GM21825 (cell line): ENCODE data around the gene CIBAR2.

Experiments
- ATAC-seq: cut with Tn5 transposase; IDR thresholded peaks from one replicate; pipeline ENCODE4 v1.9.1; 2021; ENCODE audit warnings: mild to moderate bottlenecking, moderate library complexity; ENCODE audit not compliant: unreplicated experiment

CIBAR2 gene

GRCh38 chr16:85104147-85104546 lies 8.1 kb downstream of the CIBAR2 start:
- ATAC-seq = no peak

GRCh38 chr16:85103114-85104079 lies 8.9 kb downstream of the CIBAR2 start:
- no peak for ATAC-seq

DNA sequence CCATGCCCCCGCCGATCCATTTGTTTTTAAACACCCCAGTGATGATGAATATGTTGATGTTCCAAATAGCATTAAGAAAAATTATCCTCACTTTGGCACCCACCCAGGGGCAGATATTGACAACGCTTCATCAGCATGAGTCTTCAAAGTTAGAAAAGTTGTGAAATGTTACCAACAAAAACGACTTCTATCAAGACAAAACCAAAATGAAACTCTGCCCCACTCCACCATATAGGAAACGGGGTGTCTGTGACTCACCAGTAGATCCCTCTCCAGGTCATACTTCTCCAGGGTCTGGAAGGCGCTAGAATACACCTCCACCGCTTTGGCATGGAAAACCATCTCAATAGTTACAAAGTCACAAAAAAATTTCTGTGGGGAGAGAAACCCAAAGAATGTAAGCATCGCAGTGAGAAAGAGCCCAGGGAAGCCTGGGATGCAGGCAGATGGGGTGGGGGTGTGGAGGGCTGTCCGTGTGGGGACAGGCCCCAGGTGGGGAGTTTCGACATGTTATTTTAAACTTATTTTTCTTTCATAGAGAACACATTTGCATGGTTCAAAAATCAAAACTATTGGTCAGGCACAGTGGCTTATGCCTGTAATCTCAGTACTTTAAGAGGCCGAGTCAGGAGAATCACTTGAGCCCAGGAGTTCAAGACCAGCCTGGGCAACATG lies 10.2 kb downstream of the CIBAR2 start:
- ATAC-seq = no peak

DNA sequence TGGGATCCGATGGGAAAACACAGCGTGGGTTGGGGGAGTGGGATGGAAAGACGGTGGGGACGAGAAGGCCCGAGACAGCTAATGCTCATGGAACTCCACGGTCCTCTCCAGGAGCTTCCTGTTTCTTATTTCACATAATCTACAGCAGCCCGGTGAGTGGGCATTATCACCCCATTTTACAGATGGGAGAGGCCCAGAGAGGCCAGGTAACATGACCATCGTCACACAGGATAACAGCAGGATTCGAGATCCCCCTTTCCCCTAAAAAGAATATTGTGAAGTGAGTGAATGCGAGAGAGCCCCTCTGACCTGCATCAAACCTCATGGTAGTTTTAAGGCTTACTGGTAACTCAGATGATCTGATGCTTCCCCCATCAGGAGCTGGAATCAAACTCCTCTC lies 12.0 kb downstream of the CIBAR2 start:
- ATAC-seq = no peak

GRCh38 chr16:85098565-85098964 lies 13.7 kb downstream of the CIBAR2 start:
- no peak for ATAC-seq

- ATAC-seq = no peak
These were observed 15.4 kb downstream of the CIBAR2 start for GRCh38 chr16:85096921-85097320.

GRCh38 chr16:85094812-85095211 lies 17.5 kb downstream of the CIBAR2 start:
- no peak for ATAC-seq

DNA sequence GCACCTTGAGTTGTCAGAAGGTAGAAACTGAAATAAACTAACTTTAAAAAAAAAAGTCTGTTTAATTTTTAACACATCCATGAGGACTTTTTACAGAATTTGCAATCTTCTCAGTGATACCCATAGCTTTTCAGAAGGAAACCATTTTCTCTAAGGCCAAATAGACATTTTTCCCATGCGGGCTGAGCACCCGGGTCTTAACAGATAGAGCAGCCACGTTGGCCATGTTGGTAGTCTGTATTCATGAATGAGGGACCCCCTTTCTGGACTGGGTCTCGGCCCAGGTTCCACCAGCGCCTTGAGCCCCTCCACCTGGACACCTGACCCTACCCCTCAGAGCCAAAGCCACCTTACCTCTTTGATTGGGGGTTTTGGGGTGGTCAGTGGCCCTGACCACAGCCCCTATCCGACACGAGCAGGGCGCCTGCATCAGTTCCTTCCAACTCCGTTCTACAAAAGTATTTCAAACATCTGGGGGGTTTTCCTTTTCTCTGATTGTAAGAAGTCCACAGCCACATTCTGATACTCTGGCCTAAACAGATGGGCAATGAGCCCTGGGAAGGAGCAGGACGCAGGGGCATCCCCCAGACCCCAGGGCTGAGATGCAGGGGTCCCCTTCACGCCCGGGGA lies 18.0 kb downstream of the CIBAR2 start:
- no peak for ATAC-seq

DNA sequence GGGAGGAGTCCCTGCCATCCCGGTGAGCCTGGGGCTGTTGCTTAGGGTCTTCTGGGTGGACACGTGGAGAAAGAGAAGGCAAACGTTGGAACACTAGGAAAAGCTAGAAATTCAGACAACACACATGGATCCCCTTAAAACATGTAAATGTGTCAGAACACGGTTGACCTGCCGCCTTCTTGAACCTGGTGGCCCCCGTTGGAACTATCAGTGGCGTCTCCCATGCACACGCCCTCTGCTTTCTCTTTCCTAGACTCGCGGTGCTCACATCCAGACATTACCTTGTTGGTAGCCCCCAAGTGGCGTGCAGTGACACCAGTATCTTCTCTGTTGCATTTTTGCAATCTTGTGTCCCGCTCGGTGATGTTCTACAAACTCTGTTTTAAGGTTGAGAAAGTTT lies 18.6 kb downstream of the CIBAR2 start:
- ATAC-seq = no peak

- ATAC-seq = no peak
These were observed 19.4 kb downstream of the CIBAR2 start for GRCh38 chr16:85092851-85093250.

DNA sequence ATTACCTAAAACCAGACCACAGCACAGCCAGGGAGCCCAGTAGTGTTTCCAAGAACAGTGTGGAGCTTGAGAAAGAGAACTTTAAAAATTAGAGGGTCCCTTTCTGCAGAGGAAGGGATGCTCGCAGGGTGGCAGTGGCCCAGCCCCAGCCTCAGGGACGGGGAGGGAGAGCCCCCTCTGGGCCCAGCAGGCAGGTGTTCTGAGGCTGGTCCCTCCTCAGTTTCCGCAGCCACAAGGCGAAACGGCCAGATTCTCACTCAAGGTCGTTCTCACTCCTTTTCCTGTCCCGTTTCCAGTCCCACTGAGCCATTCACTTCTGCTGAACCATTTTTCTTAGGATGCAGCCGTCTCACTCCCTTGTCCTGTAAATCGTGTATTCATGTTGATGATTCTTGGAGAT lies 20.0 kb downstream of the CIBAR2 start:
- ATAC-seq = no peak

GRCh38 chr16:85091522-85091910 lies 20.8 kb downstream of the CIBAR2 start:
- ATAC-seq = no peak

DNA sequence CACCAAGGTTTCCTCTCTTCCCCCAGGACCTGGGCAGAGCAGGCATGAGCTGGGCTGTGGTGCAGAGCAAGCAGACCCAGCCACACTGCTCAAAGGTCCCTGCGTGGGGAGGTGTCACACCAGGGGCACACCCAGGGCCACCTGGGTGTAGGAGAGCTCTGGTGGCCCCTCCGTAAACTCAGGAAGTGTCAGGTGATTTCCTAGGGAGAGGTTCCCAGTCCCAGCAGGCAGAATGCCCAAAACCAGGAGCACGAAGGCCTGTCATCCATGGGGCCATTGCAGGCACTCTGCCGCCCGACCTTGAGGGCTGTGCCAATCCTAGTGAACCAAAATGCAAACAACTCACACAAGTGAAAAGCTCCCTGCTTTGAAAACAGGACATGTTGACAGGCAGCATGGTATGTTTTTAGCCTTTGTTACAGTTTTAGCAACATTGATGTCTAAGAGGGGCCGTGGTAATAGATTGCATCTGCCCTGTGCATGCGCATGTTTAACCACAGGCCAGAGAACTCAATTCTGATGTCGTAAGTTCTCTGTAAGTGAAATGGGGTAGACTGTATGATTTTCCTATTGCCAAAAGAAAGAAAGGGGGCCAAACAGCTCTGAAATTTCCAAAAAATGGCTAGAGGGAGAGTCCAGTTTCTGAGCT lies 21.3 kb downstream of the CIBAR2 start:
- ATAC-seq = no peak

DNA sequence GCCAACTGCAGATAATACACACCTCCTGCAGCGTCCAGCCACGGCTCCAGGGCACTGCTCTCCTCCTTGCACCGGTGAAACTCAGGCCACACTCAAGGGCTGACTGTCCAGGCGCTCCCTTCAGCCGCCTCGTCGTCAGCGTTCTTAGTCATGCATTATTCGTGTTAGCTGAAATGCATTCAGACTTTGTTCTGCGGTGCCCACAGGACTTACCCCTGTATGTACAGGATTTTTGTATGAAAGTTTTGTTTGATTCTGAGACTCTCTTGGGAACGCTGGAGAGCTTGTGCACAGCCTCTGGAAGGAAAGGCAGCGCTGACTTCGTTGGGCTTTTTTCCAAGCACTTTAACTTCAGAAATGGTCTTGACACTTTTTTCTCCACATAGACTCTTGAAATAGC lies 22.1 kb downstream of the CIBAR2 start:
- no peak for ATAC-seq

DNA sequence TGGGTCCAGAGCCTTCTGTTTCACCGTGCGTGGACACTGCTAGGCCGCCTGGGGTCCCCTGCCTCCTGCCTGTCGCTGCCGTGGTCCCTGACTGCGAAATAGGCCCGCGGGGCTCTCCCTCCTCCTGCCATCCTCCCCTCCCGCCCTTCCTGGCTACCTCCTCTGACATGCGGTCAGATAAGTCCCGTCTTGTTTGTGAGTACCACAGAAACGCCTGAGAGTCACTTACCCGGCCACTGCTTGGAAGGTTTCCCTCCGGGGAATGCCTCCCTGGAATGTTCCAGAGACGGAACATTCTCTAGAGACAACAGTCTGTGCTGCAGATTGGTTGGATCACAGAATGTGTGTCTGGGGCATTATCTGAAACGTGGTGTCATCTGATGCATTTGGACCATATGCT lies 22.7 kb downstream of the CIBAR2 start:
- no peak for ATAC-seq

GRCh38 chr16:85088570-85089199 lies 23.6 kb downstream of the CIBAR2 start:
- ATAC-seq = no peak

DNA sequence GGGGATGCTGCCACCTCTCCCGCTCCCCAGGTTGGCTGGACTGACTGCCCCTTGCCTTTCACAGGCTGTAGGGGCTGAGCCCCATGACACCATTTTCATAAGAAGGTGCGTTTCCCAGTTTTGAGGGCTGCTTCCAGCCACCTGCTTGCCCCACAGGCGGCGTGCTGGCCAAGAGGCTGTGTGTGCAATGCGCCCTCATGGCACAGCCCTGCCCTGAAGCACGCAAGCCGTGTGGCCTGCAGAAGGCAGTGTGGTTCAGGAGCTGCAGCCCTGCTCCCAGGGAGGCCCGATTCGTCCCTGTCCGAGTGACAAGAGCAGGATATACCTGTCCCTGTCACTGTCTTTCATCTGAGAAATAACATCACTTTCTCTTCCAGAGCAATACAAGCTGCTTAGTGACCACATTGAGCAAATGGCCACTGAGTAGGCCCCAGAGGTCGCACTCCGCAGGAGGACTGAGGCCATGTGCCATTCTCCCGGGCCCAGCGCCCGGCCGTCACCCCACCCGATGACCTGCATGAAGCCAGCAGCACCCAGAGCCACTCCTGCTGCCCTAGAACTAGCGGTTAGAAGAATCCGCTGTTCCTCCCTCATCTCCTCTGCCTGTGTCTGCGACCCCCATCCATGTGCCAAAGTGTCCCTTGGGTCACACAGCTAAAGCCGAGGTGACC lies 24.2 kb downstream of the CIBAR2 start:
- ATAC-seq = no peak

DNA sequence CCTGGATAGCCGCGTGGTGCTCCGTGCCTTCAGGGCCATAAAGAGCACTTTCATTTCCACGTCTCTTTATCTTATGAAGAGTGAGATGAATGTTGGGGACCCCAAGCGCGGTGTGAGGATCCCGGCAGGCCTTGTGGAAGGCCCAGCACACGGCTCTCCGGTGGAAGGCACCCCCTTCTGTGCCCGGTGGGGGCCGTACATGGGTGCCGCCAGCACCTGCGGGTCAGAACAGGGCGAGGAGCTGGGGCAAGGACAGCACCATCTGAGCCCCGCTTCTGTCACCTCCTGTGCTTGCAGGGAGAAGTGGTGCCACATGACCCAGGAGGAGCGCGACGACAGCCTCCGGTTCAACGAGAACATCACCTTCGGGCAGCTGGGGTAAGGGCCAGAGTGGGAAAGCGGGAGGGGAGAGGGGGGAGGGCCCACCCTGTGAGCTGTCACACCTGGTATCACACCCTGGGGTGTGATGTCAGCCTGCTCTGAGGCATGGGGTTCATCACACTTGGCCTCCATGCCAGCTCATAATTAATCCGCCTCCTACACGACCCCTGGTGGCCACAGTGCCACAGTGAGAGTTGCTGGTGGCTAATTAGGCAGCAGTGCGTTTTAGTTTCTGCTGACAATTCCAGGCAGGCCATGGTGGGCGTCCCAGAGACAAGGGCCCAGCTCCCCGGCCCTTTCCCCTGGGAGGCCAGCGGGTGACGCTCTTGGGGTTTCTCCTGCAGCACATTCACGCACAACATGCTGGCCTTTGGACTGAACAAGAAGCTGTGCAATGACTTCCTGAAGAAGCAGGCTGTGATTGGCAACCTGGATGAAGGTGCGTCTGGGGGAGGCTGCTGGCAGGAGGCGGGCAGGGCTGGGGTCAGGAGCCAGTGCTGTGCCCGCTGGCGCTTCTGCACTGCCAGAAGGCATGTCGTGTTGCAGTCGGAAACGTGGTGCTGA lies 25.7 kb downstream of the CIBAR2 start:
- no peak for ATAC-seq

- no peak for ATAC-seq
These were observed 26.6 kb downstream of the CIBAR2 start for GRCh38 chr16:85085721-85086120.
